HCT116 (cell line): ENCODE results near the gene MCAT. TPM values are rescaled to one million over a fixed set of nuclear protein-coding genes. Genes with fewer than 3 reads are reported as not detected.

Experiments used
- ATAC-seq: fragments of 200-7000 bp; cut with Tn5 transposase; 2 replicates; pipeline ENCODE4 v1.9.1; 2020; ENCODE audit warnings: mild to moderate bottlenecking, moderate library complexity
- BruUV-seq: library from RNA; stranded (reverse); fragments of 400-500 nt; replicated peaks from 2 replicates; lab custom pipeline; 2021; lab: Mats Ljungman, UMichigan
- CTCF ChIA-PET: fragments of 300-600 bp; sonication (Branson Sonifier 250); formaldehyde crosslinking; loops from one replicate; lab custom pipeline; 2021; ENCODE audit warnings: antibody characterized with exemption; lab: Charles Lee
- POLR2A ChIA-PET: fragments of 300-600, 350-600 bp; sonication (Branson Sonifier 250); formaldehyde crosslinking; loops from one replicate; lab custom pipeline; 2021; ENCODE audit warnings: antibody characterized with exemption; lab: Charles Lee
- RAD21 ChIA-PET, 2 experiments: fragments of 300-600 bp; sonication (Branson Sonifier 250); formaldehyde crosslinking; loops; one replicate each; lab custom pipeline; 2023; ENCODE audit warnings: low total read pairs in 2 of 2; ENCODE audit not compliant: uncharacterized antibody in 2 of 2, unreplicated experiment in 2 of 2, low non-redundant PET in 1 of 2; lab: Charles Lee
- DNase-seq: peaks from one replicate; pipeline ENCODE4 v3.0.0-alpha.2; 2010; ENCODE audit warnings: low read depth, low spot score
- H2AFZ ChIP-seq: fragments of 200-600 bp; shearing (Covaris generic), sonication (generic); 2 replicates; pipeline ENCODE4 v1.6.1; 2017; ENCODE audit warnings: low read depth, mixed run types, mixed read lengths, antibody characterized with exemption, low read length; ENCODE audit not compliant: poor library complexity, severe bottlenecking
- H3K27ac ChIP-seq: 2 replicates; pipeline ENCODE4 v1.5.1; 2012; ENCODE audit warnings: low read depth, low read length
- H3K27me3 ChIP-seq: fragments of 200-600 bp; sonication (generic); 2 replicates; pipeline ENCODE4 v1.6.1; 2016; ENCODE audit warnings: mixed run types, low read length, mixed read lengths; ENCODE audit not compliant: insufficient read depth
- H3K36me3 ChIP-seq, 2 experiments: fragments of 200-500 bp in 1 of 2; fragments of 200-600 bp in 1 of 2; sonication (Bioruptor generic) in 1 of 2; sonication (generic) in 1 of 2; 2 replicates each; pipeline versions ENCODE4 v1.5.1 to v1.6.1; 2014 to 2016; ENCODE audit warnings: low read length in 2 of 2, inconsistent platforms in 1 of 2, mixed read lengths in 1 of 2, mixed run types in 1 of 2; ENCODE audit not compliant: insufficient read depth in 2 of 2, control insufficient read depth in 1 of 2
- H3K4me1 ChIP-seq, 2 experiments: fragments of 200-600 bp in 1 of 2; sonication (generic) in 1 of 2; 2 replicates each; pipeline versions ENCODE4 v1.5.1 to v1.6.1; 2012 to 2017; ENCODE audit warnings: low read length in 2 of 2, inconsistent platforms in 1 of 2, mild to moderate bottlenecking in 1 of 2, mixed read lengths in 1 of 2, mixed run types in 1 of 2, moderate library complexity in 1 of 2; ENCODE audit not compliant: insufficient read depth in 2 of 2, control insufficient read depth in 1 of 2
- H3K4me2 ChIP-seq: fragments of 200-600 bp; sonication (generic); 2 replicates; pipeline ENCODE4 v1.6.1; 2017; ENCODE audit warnings: mixed run types, low read length, mixed read lengths
- H3K4me3 ChIP-seq, 2 experiments: fragments of 200-600 bp in 1 of 2; sonication (generic) in 1 of 2; replicated peaks in 1 of 2; 2 replicates each; pipeline ENCODE4 v1.5.1; 2011 to 2016; ENCODE audit warnings: low read length in 2 of 2, control low read depth in 1 of 2, low read depth in 1 of 2, mild to moderate bottlenecking in 1 of 2, mixed read lengths in 1 of 2, mixed run types in 1 of 2
- H3K79me2 ChIP-seq: fragments of 200-600 bp; sonication (generic); 2 replicates; pipeline ENCODE4 v1.6.1; 2017; ENCODE audit warnings: mild to moderate bottlenecking, mixed run types, low read length, moderate library complexity, mixed read lengths; ENCODE audit not compliant: insufficient read depth
- H3K9ac ChIP-seq: fragments of 200-600 bp; sonication (generic); 2 replicates; pipeline ENCODE4 v1.6.1; 2016; ENCODE audit warnings: low read length, mixed read lengths
- H3K9me2 ChIP-seq: fragments of 200-600 bp; sonication (generic), shearing (Covaris generic); 2 replicates; pipeline ENCODE4 v1.6.1; 2017; ENCODE audit warnings: mixed run types, mild to moderate bottlenecking, moderate library complexity; ENCODE audit not compliant: insufficient read depth
- H3K9me3 ChIP-seq, 2 experiments: fragments of 200-500 bp in 1 of 2; fragments of 200-600 bp in 1 of 2; sonication (Bioruptor generic) in 1 of 2; sonication (generic) in 1 of 2; 2 replicates each; pipeline ENCODE4 v1.6.1; 2014 to 2017; ENCODE audit warnings: low read length in 2 of 2, mixed read lengths in 2 of 2, inconsistent platforms in 1 of 2, low read depth in 1 of 2, mild to moderate bottlenecking in 1 of 2, mixed run types in 1 of 2, moderate library complexity in 1 of 2; ENCODE audit not compliant: control insufficient read depth in 1 of 2, insufficient read depth in 1 of 2
- H4K20me1 ChIP-seq: fragments of 200-600 bp; sonication (generic), shearing (Covaris generic); 2 replicates; pipeline ENCODE4 v1.6.1; 2017; ENCODE audit warnings: mixed run types, mild to moderate bottlenecking, moderate library complexity; ENCODE audit not compliant: insufficient read depth
- CBX3 ChIP-seq: IDR thresholded peaks from 2 replicates; pipeline ENCODE4 v1.6.1; 2012; ENCODE audit warnings: low read depth
- CTCF ChIP-seq, 3 experiments: fragments of 200-600 bp in 1 of 3; sonication (generic) in 1 of 3; IDR thresholded peaks in 2 of 3; conservative IDR thresholded peaks in 1 of 3; 2 replicates each; pipeline ENCODE4 v1.5.1; 2012 to 2017; ENCODE audit warnings: low read depth in 2 of 3, low read length in 2 of 3, antibody characterized with exemption in 1 of 3, borderline replicate concordance in 1 of 3, control low read depth in 1 of 3, mild to moderate bottlenecking in 1 of 3, mixed read lengths in 1 of 3, mixed run types in 1 of 3, moderate library complexity in 1 of 3; ENCODE audit not compliant: insufficient read depth in 1 of 3
- EGR1 ChIP-seq: IDR thresholded peaks from 2 replicates; pipeline ENCODE4 v1.6.1; 2012; ENCODE audit warnings: low read depth
- EZH2 ChIP-seq: fragments of 200-600 bp; sonication (generic); IDR thresholded peaks from 2 replicates; pipeline ENCODE4 v1.6.1; 2017; ENCODE audit warnings: antibody characterized with exemption, mixed run types
- MAX ChIP-seq: IDR thresholded peaks from 2 replicates; pipeline ENCODE4 v1.6.1; 2012
- POLR2A ChIP-seq: IDR thresholded peaks from 2 replicates; pipeline ENCODE4 v1.7.0; 2011; ENCODE audit warnings: borderline replicate concordance; ENCODE audit not compliant: insufficient read depth, insufficient read length; ENCODE audit errors: extremely low read depth
- POLR2AphosphoS5 ChIP-seq: IDR thresholded peaks from 2 replicates; pipeline ENCODE4 v1.6.1; 2011; ENCODE audit warnings: mild to moderate bottlenecking, low read depth, low read length, moderate library complexity
- RAD21 ChIP-seq: IDR thresholded peaks from 2 replicates; pipeline ENCODE4 v1.6.1; 2012; ENCODE audit warnings: low read depth, mild to moderate bottlenecking
- REST ChIP-seq: IDR thresholded peaks from 2 replicates; pipeline ENCODE4 v1.6.1; 2012; ENCODE audit warnings: low read depth
- SP1 ChIP-seq: IDR thresholded peaks from 2 replicates; pipeline ENCODE4 v1.6.1; 2012; ENCODE audit warnings: low read depth
- TCF7L2 ChIP-seq: IDR thresholded peaks from 2 replicates; pipeline ENCODE4 v1.7.0; 2011; ENCODE audit warnings: borderline replicate concordance, inconsistent platforms; ENCODE audit not compliant: insufficient read depth, insufficient read length; ENCODE audit errors: extremely low read depth
- YY1 ChIP-seq: IDR thresholded peaks from 2 replicates; pipeline ENCODE4 v1.6.1; 2011; ENCODE audit warnings: low read length, low read depth, moderate library complexity, mild to moderate bottlenecking; ENCODE audit not compliant: insufficient replicate concordance; ENCODE audit errors: extremely low read depth
- ZBTB33 ChIP-seq: IDR thresholded peaks from 2 replicates; pipeline ENCODE4 v1.6.1; 2011; ENCODE audit warnings: mild to moderate bottlenecking, low read length, moderate library complexity; ENCODE audit not compliant: insufficient replicate concordance; ENCODE audit errors: extremely low read depth
- ZNF274 ChIP-seq: fragments of 200-500 bp; sonication (Bioruptor generic); IDR thresholded peaks from 2 replicates; pipeline ENCODE4 v1.6.1; 2014; ENCODE audit warnings: mild to moderate bottlenecking, low read depth, low read length, inconsistent platforms
- intact Hi-C: fragments of 100-400 bp; cut with micrococcal nuclease; formaldehyde crosslinking; loops from 2 replicates; pipeline ENCODE4 v1.10.0; 2022
- total RNA-seq: library from RNA; stranded (reverse); gene quantifications from one replicate; pipeline ENCODE4 v1.2.1, GENCODE V29; 2021; ENCODE audit not compliant: unreplicated experiment

The MCAT gene
- total RNA-seq, 1 experiment from 2014 or later, result 34.8 TPM

GRCh38 chr22:43154887-43155536 is 11.8 kb upstream of the MCAT start:
- ChIA-PET RAD21 (no interaction called here), CTCF (no interaction called here), POLR2A (no interaction called here)
- Histone ChIP-seq H3K27ac (no peak overlapping the region), H4K20me1 (no peaks in the 10 kb centered on the region), H3K9me2 (no peaks in the 10 kb centered on the region), H3K27me3 (no peaks in the 10 kb centered on the region), H3K4me1 (peaks cover 9 to 46% of the 10 kb centered on the region in 2 experiments), H3K9ac (no peak overlapping the region), H3K79me2 (peaks cover 59% of the 10 kb centered on the region), H3K9me3 (no peaks in the 10 kb centered on the region), H3K4me3 (no peak overlapping the region), H3K36me3 (no peaks in the 10 kb centered on the region; a peak in 1 of 4 replicates), H3K4me2 (no peak overlapping the region), H2AFZ (no peak overlapping the region)
- BruUV-seq, result no TSS peak
- intact Hi-C loops, result no loop called here
- DNase-seq (no peak), ATAC-seq (no peak)
- no peak for TF ChIP-seq REST
- no peak for TF ChIP-seq EZH2
- no peak for TF ChIP-seq ZBTB33
- no peak for TF ChIP-seq CTCF (IDR thresholded peaks at IDR 0.05 in 2 of 3, conservative IDR thresholded peaks at IDR 0.05 in 1 of 3; ENCODE audit: borderline replicate concordance in 1 of 3, insufficient read depth in 1 of 3, low read depth in 2 of 3, low read length in 2 of 3)
- no peak for TF ChIP-seq SP1
- TF ChIP-seq POLR2AphosphoS5, result no peak
- no peak for TF ChIP-seq ZNF274
- TF ChIP-seq CBX3, result no peak
- TF ChIP-seq EGR1, result no peak
- no peak for TF ChIP-seq RAD21
- TF ChIP-seq MAX, result no peak
- TF ChIP-seq TCF7L2, result no peak
- no peak for TF ChIP-seq POLR2A
- no peak for TF ChIP-seq YY1
